Stimulated activated CD4-positive, alpha-beta T cell treated with anti-CD3 and anti-CD28 coated beads, Interleukin-15, amount 100 ng/mL, for 48 hours (primary cell): ENCODE results near the gene ATP13A3.

ENCODE experiments used
- DNase-seq, 2 donors: peaks; one replicate each; pipeline ENCODE4 v3.0.0-alpha.2; 2020; ENCODE audit warnings: low read depth in 2 of 2

ATP13A3 gene

DNA sequence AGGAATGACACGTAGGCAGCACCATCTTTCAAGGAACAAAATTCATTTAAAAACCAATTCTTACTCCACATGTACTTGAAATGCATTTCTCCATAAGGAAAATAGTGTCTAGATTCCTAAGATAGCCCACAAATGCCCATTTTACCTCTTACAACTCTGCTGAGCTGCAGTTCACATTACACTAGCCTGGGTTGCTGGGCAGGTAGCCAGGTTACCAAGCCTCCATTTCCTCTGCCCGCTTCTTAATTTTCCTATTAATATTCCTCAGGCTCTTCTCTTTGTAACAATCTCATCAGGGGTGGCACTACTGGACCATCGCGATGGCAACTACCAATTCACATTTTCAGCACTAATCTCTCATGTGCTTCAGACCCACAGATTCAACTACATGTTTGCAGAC, 10.8 kb downstream of the ATP13A3 start:
- DNase-seq, result no peak

DNA sequence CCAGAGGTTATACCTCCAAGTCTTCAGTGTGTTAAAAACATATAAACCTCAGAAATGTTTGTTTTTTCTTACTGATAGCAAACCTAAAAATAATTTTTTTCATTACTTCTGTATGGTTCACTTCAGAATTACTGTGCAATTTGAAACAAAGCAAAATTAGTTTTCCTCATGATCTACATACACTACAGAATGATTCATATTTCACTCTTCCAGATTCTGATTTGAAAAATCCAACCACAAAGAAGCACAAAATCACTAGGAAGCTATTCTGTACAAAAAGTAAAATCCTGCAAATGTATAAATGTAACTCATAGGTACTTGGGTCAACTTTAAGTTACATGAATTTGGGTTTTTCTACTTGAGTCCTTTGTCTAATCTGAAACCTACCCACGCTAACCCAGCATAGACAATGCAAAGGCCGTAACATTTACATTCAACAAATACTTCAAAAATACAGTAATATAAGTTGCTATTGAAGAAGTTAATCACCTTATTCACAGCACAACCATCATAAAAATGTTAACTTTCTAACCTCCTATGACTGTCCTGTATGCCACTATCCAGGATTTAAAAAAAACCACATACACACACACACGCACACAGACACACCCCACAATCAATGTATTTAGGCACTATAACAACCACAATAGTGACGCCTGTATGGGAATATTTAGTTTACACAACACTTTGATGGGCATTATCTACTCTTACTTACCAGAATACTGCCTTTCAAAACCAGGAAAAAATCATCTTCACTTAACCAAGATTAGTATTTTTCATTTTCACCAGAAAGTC, 11.5 kb downstream of the ATP13A3 start:
- DNase-seq, result no peak

DNA sequence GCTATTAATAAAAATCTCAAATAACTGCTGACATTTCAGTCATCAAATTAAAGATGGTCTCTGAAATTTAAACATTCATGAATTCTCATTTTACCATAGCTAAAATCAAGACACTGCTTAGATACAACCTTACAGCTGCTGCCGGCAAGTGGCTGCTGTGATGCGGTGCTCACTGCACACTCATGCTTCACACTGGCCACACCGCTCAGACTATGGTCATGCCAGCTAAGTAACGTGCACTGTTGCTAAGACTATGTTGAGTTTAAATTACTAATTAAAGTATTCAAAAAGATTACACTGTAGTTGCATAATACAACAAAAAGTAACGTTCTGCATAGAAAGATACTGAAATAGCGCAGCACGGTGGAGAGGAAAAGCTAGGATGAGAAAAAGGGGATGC, 12.1 kb downstream of the ATP13A3 start:
- no peak for DNase-seq

DNA sequence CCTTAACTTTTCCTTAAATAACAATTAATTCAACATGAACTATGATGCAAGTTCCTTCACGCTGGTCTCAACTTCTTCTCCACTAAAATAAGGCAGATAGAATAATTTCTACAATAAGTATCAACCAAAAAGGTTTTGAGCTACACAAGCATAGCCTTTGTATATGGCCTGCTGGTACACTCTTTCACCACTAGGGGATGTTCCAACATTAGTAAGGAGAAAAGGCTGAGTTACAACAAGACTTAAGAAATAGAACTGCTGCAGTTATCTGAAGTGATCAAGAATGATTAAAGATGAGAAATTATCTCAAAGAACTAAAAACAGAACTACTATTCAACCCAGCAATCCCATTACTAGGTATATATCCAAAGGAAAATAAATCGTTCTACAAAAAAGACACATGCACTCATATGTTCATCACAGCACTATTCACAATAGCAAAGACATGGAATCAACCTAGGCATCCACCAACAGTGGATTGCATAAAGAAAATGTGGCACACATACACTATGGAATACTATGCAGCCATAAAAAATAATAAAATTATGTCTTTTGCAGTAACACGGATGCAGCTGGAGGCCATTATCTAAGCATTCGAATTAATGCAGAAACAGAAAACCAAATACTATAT, 14.4 kb downstream of the ATP13A3 start:
- DNase-seq, result no peak

DNA sequence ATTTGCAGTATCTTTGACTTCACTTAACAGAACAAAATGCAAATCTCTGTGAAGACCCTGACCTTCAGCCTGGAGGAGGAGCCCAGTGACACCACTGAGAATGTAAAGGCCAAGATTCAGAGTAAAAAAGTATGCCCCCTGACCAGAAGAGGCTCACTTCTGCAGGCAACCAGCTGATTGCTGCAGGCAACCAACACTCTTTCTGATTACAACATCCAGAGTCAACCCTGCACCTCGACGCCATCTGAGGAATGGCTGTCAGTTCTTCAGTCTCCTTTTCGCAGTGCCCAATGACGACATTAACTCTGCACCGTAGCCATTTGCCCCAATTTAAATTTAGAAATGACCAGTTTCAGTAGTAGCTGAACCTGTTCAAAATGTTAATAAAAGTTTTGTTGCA, 14.9 kb downstream of the ATP13A3 start:
- DNase-seq, result no peak

DNA sequence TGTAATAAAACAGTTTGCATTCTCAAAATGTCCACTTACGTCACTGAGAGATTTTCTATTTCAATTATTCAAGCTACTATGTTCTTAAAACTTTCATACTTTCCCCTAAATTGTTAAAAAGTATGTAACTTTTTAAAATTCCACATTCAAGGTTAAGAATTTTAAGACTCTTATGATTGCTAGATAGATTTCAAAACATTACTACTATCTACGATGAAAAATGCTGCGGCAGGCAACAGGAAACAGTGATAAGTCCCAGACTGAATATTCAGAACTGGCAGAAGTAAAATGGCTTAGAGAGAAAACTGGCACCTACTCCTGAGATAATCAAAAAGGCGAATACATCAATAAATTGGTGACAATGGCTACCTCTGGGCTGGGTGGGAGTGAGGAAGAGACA, 16.2 kb downstream of the ATP13A3 start:
- DNase-seq, result no peak

DNA sequence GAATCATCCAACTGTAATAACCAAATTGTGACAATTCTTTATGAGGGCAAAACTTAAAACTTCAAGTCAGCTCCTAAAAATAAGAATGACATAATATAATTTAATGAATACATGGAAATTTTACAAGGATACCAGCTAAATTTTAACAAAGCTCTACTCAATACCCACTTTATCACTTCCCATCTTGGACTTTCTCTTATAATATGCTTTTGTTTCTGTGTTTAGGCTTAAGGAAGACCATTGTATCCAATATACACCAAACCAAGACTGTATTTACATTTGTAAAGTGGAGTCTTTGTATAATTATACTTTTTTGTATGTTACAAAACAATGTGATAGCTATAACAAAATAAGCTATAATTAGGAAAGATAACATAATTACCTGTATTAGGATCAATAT, 16.8 kb downstream of the ATP13A3 start:
- no peak for DNase-seq

DNA sequence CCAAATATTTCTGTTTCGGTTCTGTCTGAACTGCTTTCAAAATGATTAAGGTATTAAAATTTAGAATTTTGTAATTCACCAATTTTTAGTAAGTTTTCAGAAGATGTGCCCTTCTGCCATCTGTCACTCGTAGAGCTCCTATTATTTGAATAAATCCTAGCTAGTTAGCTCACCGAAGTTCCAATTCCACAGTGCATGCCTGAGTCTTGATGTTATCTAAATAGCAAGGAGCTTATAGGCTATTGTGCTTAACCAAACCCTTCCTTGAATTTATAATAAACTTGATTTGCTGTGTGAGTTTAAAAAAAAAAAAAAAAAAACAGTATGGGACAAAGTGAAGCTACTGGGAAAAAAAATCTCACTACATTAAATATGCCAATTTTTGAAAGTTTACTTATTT, 18.7 kb downstream of the ATP13A3 start:
- no peak for DNase-seq

DNA sequence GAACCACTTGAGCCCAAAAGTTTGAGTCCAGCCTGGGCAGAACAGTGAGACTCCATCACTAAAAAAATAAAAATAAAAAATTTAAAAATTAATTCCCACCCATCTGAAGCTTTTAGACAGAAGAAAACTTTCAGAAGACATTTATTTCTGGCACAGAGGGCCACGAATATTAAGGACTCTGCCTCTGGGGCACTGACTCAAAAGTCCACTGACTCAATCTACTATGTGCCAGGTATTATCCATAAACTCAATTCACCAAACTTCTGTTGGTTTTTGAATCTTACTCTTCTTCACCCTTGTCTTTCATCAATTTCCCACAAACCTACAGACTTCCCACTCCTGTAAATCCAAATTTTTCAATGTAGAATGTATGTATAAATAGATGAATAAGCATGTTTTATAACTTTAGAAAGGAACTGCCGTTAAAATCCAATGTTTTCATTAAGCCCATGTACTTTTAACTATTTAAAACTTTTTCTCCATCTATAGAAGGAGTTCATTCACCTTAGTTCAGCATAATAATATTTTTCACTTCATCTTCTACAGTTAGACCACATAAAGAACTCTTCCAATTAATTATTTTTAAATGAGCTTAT, 19.9 kb downstream of the ATP13A3 start:
- no peak for DNase-seq

DNA sequence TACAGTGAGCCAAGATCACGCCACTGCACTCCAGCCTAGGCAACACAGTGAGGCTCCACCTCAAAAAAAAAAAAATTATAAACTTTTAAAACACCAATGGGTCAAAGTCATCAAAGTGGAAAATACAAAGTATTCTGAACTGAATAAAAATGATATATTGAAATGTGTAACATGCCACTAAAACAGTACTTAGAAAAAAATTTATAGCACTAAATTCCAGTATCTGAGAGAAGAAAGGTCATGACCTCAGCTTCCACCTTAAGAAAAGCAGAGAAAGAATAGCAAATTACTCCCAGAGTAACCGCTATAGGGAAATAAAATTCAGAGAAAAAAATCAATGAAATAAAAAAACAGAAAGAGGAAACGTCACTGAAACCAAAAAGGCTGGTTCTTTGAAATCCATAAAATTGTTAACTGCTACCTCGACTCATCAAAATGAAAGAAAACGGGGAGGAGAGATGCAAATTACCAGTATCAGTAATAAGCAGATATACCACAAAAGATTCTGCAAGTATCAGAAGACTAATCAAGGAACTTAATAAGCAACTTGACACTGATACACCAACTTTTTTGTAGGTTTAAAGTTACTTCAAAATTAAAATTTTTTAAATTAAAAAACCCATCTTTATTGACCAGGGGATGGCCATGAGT, 20.8 kb downstream of the ATP13A3 start:
- no peak for DNase-seq

DNA sequence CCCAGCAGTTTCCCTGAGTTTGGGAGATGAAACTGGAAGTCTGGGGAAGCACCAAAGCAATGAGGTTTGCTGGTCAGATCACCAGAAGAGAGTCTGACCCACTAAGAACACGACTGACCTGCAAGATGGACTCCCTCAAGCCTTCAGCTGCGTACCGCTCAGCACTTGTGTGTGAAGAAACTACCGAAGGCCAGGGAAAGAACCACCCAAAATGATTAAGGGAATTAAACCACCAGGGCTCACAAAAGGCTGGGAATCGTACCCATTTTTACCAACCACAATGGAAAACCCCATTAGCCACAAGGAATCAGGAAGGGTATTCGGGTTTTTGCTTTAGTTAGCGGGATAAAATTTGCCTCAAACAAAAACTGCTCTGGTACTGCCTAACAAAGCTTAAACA, 21.6 kb downstream of the ATP13A3 start:
- DNase-seq, result no peak

DNA sequence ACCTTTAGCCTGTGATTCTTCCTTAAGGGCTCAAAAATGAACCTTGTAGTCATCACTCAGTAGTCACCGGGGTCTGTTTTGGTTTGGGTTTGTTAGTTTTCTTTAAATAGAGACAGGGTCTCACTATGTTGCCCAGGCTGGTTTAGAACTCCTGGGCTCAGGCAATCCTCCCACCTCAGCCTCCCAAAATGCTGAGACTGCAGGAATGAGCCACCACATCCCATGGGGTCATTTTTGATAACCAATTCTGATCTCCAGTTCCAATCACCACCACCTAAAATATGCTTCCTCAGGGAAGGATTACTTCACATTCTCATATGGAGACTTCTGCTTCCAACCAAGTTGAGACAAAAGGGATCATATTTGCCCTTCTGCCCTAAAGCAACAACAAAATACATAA, 22.1 kb downstream of the ATP13A3 start:
- no peak for DNase-seq

DNA sequence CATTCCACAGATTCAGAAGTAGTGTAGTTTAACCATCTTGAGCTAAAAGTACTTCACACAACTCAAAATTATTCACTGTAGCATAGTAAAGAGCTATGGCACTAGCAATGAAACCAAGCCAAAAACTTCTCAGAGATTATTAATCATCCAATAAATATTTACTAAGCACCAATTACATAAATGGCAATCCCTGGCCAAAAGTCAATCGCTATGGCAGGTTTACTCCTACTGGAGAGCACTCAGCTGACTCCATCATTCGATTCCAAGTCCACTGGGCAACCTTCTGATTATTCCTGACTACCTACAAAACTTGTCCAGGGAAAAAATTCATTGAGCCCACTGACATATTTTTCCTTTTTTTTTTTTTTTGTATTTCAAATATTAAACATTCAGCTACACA, 23.9 kb downstream of the ATP13A3 start:
- DNase-seq, result no peak

DNA sequence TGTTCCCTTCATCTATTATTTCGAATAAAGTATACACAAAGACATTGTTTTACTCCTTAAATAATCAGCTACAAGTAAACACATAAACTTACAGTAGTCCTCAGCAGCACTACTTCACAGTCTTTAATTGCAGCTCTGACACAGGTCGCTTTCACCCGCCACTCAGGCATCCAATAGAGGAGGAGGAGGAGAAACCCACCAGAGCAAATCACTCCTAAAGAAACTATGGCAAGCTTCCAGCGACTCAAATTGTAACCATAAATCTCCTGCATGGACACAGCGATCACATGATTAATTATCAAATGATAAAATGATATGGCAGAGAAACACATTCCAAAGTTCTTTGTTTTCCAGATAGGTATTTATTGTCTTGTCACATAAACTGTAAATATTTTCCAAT, 26.2 kb downstream of the ATP13A3 start:
- DNase-seq, result no peak

DNA sequence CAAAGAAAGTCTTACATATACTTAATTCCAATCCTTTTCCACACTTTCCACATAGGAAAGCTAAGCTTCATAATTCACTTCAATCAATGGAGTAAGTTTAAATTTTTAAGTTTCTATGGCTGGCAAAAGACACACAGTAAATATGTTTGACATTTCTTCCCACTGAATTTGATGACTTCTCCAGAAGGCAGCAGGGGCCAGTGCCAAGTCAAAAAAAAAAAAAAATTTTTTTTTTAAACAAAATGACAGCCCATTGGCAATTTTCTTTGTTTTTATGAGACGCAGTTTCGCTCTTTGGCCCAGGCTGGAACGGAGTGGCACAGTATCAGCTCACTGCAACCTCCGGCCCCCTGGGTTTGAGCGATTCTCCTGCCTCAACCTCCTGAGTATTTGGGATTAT, 28.7 kb downstream of the ATP13A3 start:
- no peak for DNase-seq

DNA sequence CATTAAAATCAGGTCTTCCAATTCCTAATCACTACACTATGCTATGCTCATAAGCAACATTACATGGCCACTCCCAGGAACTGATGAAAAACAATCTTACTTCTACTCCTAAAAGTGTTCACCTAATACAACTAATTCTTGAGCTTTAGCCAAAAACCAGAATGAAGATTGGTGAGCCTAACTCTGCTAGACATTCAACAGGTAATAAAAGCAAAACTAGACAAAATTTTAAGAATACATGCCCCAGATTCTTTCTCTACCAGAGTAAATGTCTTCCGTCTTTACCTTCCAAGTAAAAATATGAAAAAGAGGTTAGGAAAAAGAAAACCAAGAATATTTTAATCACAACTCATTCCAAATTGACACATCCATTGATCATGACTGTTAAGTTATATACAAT, 31.3 kb downstream of the ATP13A3 start:
- no peak for DNase-seq

DNA sequence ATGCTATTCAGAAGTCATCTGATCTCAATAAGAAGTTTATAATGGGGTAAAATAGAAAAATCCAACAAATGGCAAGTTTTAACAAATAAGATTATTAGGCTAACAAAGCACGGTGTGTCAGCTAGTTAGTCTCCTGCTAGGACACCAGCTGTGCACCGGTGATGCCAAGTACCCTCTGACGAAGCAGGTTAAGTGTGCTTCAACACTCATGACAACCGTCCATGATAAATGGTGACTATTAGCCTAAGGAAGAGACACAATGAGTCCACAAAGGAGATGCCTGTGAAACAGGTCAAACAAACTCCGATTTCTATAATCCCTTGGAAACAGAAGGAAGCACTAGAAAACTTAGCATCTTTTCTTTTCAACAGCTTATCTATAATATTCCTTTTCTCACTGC, 36.5 kb downstream of the ATP13A3 start:
- no peak for DNase-seq

DNA sequence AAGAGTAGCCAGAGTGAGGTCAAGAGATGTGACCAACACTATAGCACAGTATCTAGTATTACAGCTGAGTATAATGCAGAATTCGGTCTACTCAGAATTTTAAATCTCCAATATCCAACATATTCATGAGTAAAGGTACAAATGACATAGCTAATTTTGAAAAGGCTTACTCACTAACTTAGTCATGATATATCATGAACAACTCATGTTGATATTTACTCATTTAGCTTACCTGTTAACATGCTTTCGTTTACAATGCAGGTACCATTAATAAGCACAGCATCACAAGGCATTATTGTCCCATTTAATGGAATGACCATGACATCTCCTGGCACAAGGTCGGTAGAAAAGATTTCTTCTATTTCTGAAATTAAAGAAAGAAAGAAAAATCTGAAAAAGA, 36.9 kb downstream of the ATP13A3 start:
- no peak for DNase-seq

DNA sequence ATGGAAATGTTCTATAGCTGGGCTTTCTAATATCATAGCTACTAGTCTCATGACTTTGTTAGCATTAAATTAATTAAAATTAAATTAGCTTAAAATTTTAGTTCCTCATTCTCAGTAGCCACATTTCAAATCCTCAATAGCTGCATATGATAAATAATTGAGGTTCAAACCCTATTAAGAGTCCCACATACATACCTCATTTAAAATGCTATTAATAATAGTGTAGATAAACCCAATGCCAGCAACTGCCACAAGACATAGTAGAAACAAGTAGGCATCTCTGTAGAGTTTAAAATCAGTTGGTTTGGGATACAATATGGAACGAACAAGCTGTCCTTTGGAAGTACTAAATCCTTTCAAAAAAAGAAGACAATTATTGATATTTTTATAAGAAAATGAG, 39.1 kb downstream of the ATP13A3 start:
- no peak for DNase-seq

DNA sequence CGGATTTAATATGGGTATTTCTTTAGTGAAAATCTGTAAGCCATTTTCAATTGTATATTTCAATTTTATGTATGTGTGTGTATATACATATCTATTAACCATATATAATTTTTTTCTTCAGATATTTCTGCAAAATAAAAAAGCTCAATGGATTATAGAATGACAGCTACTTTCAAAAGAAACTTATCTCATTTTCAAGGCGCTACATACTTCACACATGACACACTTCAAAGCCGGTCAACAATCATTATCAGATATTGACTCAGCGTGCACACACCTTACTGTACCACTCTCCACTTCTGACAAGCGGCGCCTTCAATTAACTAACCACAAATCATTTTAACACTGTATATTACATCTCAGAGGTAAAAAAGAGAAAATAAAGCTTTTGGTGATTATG, 39.6 kb downstream of the ATP13A3 start:
- DNase-seq, result no peak

DNA sequence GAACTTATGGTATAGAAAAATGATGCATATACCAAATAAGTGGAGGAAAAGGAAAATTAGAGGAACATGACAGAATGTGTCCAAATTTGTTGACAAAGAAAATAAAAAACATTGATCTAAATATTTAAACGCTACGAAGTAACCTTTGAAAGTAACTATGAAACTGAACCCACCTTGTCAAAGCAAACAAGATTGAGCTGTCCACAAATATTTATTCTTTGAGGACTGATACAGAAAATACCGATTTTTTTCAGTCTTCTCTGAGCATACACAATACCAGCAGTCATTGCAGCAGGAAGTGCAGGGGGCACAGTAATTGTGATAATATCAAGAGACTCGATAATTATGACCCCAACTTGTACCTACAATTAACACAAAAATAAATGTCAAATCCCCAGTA, 40.0 kb downstream of the ATP13A3 start:
- DNase-seq, result no peak

DNA sequence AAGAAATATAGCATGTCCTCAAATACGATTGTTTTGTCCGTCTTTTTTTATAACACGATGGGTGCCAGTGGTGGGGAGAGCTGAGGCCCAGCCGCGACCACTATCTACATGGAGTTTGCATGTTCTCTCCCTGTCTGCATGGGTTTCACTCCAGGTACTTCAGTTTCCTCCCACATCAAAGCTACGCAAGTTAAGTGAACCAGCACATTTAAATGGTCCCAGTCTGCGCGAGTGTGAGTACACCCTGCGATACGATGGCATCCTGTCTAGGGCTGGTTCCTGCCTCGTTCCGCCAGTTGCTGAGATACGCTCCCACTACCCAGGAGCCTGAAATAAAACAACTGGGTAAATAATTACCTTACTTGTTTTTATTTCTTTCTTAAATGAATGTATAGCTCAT, 40.6 kb downstream of the ATP13A3 start:
- DNase-seq, result no peak

DNA sequence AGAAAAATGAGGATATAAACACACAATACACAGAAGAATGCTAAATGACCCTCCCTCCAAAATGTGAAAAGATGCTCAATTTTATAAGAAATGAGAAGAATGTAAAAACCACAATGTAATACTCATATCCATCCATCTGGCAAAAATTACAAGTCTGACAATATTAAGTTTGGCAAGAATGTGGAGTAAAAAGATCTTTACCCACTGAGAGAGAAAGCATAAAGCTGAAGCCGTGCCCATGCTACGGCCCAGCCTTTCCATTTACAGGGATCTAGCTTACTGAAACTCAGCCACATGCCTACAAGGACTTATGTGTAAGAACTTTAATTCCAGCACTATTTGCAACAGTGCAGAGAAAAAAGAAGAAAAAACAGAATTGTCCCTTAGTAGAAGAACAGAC, 42.9 kb downstream of the ATP13A3 start:
- DNase-seq, result no peak
